ENCODE data around the gene CERS6.

GRCh38 chr2:168732100-168732499 lies 276.0 kb downstream of the CERS6 start:
- no peak for TF ChIP-seq EZH2 (IDR thresholded peaks at IDR 0.05; ENCODE audit: insufficient read depth, poor library complexity, severe bottlenecking)
- no peak for TF ChIP-seq EZH2phosphoT487 (IDR thresholded peaks at IDR 0.05; ENCODE audit: insufficient read depth, low read depth)
